ENCODE data around the gene ATG4B. TPM values are rescaled to one million over a fixed set of nuclear protein-coding genes. Genes with fewer than 3 reads are reported as not detected.
A peak's percentile ranks its signal among the peaks of the same experiment; 100 is the strongest.

ATG4B gene
- total RNA-seq, 1 donor from 2014 or later: 124 TPM

DNA sequence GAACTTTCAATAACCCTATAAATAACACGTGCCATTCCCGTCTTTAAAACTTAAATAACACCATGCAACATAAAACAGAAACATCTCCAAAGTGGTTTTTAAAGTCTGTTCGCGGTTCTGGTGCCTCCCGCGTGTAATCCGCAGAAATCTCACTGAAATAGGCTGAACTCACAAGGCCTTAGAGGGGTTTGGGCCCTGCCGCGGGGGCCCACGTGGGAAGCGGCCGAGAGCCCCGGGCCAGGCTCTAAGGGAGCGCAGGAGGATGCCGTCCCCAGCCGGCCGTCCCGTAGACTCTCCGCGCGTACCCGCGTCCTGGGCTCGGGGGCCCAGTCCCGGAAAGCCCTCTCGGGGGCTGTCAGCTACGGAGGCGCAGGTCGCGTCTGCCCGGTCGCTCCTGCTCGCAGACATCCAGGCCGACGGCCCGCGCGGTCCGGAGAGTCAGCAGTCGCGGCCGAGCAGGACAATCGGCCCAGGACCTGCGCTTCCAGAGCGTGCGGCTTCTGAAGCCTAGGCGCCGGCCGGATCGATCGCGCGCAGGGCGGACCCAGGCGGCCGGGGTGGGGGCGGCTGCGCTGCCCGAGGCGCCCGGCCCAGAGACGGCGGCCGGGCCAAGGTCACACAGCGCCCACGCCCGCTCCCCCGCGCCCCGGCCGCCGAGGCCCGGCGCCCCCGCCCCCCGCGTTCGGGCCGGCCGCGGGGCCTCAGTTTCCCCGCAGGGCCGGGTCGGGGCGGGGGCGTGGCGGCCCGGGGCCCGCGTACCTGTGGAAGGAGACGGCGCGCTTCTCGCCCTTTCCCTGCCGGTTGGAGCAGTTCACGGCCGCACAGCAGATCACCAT is 1.1 kb upstream of the ATG4B start:
- Mint-ChIP-seq H3K27ac (ENCODE audit: unreplicated experiment) (peak overlapping the region; percentile 43), H3K4me3 (ENCODE audit: unreplicated experiment) (peak overlapping the region; percentile 91), H3K9me3 (ENCODE audit: unreplicated experiment) (no peaks in the 10 kb centered on the region), H3K36me3 (ENCODE audit: low read depth, unreplicated experiment) (peaks cover 40% of the 10 kb centered on the region), H3K27me3 (ENCODE audit: unreplicated experiment) (peaks cover 7% of the 10 kb centered on the region), H3K4me1 (ENCODE audit: unreplicated experiment) (peaks cover 23% of the 10 kb centered on the region)
- TF ChIP-seq CTCF (IDR thresholded peaks at IDR 0.05; ENCODE audit: unreplicated experiment): no peak
- DNase-seq (ENCODE audit: low spot score): peak; percentile 59

- Mint-ChIP-seq H3K27me3 (ENCODE audit: unreplicated experiment) (peaks cover 7% of the 10 kb centered on the region), H3K4me3 (ENCODE audit: unreplicated experiment) (peak overlapping the region; percentile 92), H3K9me3 (ENCODE audit: unreplicated experiment) (no peaks in the 10 kb centered on the region), H3K36me3 (ENCODE audit: low read depth, unreplicated experiment) (peaks cover 35% of the 10 kb centered on the region), H3K27ac (ENCODE audit: unreplicated experiment) (peak overlapping the region; percentile 78), H3K4me1 (ENCODE audit: unreplicated experiment) (peaks cover 23% of the 10 kb centered on the region)
- no peak for DNase-seq (ENCODE audit: low spot score)
- TF ChIP-seq CTCF (IDR thresholded peaks at IDR 0.05; ENCODE audit: unreplicated experiment): no peak
These were observed 535 bp downstream of the ATG4B start for GRCh38 chr2:241637795-241638660.

- Mint-ChIP-seq H3K4me1 (ENCODE audit: unreplicated experiment) (peaks cover 23% of the 10 kb centered on the region), H3K9me3 (ENCODE audit: unreplicated experiment) (no peaks in the 10 kb centered on the region), H3K4me3 (ENCODE audit: unreplicated experiment) (peak overlapping the region; percentile 92), H3K27ac (ENCODE audit: unreplicated experiment) (no peak overlapping the region), H3K27me3 (ENCODE audit: unreplicated experiment) (peaks cover 7% of the 10 kb centered on the region), H3K36me3 (ENCODE audit: low read depth, unreplicated experiment) (peaks cover 29% of the 10 kb centered on the region)
- TF ChIP-seq CTCF (IDR thresholded peaks at IDR 0.05; ENCODE audit: unreplicated experiment): no peak
- DNase-seq (ENCODE audit: low spot score): no peak
These were observed 1.4 kb downstream of the ATG4B start for GRCh38 chr2:241638940-241639339.

GRCh38 chr2:241639385-241639784 is 1.9 kb downstream of the ATG4B start:
- Mint-ChIP-seq H3K36me3 (ENCODE audit: low read depth, unreplicated experiment) (peaks cover 27% of the 10 kb centered on the region), H3K9me3 (ENCODE audit: unreplicated experiment) (no peaks in the 10 kb centered on the region), H3K27me3 (ENCODE audit: unreplicated experiment) (peaks cover 7% of the 10 kb centered on the region), H3K4me3 (ENCODE audit: unreplicated experiment) (peak overlapping the region; percentile 51), H3K27ac (ENCODE audit: unreplicated experiment) (no peak overlapping the region), H3K4me1 (ENCODE audit: unreplicated experiment) (peaks cover 20% of the 10 kb centered on the region)
- no peak for TF ChIP-seq CTCF (IDR thresholded peaks at IDR 0.05; ENCODE audit: unreplicated experiment)
- DNase-seq (ENCODE audit: low spot score): no peak

All from endothelial cell (in vitro differentiated cells).